ENCODE data around the gene DGKA.
"Not testable (repeated sequence)": the region's sequence is repeated elsewhere in the genome, so short reads cannot be mapped to it uniquely, and the experiment has no call there.

DGKA gene

GRCh38 chr12:55983232-55983842 is 52.4 kb downstream of the DGKA start:
- H3K4me3 ChIP-seq (ENCODE audit: low read depth, low read length) = no peak overlapping the region
- no peak for TF ChIP-seq CTCF (IDR thresholded peaks at IDR 0.05; ENCODE audit: low read depth, low read length)
- in situ Hi-C loops (cut with HindIII; ENCODE audit: low sequenced_read_pairs) = no loop called here
- DNase-seq (ENCODE audit: low read depth, low spot score) = no peak

DNA sequence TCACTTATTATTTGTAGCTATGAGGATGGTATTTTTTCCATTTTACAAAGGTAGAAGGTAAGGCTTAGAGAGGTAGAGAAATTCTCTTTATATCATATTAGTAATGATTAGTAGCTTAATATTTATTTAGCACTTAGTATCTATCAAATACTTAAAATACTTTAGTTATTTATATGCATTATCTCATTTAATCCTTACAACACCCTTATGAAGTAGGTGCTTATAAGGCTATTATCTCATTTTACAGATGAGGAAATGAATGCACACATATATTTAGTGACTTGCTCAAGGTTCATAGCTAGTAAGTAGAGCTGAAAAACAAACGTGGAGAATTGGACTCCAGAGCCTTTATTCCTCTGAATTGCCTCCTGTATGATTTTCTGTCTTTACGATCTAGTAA is 53.9 kb downstream of the DGKA start:
- TF ChIP-seq CTCF (IDR thresholded peaks at IDR 0.05; ENCODE audit: low read depth, low read length) = no peak
- no peak overlapping the region for H3K4me3 ChIP-seq (ENCODE audit: low read depth, low read length)
- DNase-seq (ENCODE audit: low read depth, low spot score) = no peak
- in situ Hi-C loops (cut with HindIII; ENCODE audit: low sequenced_read_pairs) = no loop called here

- TF ChIP-seq CTCF (IDR thresholded peaks at IDR 0.05; ENCODE audit: low read depth, low read length) = no peak
- in situ Hi-C loops (cut with HindIII; ENCODE audit: low sequenced_read_pairs) = no loop called here
- no peak for DNase-seq (ENCODE audit: low read depth, low spot score)
- H3K4me3 ChIP-seq (ENCODE audit: low read depth, low read length) = no peak overlapping the region
Observed at GRCh38 chr12:55985341-55985740, 54.4 kb downstream of the DGKA start.

DNA sequence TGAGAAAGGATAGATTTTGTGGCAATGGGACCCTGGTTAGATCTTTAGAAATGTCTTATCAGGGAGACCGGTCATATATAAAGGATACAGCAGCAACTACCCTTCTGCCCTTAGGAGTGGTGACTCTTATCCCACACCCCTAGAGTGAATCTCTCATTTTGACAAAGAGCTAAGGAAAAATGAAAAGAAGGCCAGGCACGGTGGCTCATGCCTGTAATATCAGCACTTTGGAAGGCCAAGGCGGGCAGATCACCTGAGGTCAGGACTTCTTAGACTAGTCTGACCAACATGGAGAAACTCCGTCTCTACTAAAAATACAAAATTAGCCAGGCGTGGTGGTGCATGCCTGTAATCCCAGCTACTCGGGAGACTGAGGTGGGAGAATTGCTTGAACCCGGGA is 55.0 kb downstream of the DGKA start:
- DNase-seq (ENCODE audit: low read depth, low spot score); H3K4me3 ChIP-seq (ENCODE audit: low read depth, low read length); in situ Hi-C loops (cut with HindIII; ENCODE audit: low sequenced_read_pairs): not testable (repeated sequence)

DNA sequence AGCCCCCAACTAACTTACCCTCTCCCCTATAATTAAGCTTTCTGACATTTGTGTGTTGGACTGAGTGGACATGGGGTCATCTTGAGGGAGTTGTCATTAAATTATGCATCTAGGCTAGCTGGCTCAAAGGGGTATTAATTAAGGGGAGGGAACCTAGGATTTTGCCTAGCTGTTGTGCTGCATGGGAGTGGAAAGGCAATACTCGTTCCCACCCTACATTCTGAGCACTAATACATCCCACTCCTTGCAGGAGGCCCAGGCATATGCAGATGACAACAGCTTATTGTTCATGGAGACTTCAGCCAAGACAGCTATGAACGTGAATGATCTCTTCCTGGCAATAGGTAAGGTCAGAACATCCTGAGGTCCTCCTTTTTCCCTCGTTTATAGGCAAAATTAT is 60.1 kb downstream of the DGKA start:
- TF ChIP-seq CTCF (IDR thresholded peaks at IDR 0.05; ENCODE audit: low read depth, low read length) = no peak
- H3K4me3 ChIP-seq (ENCODE audit: low read depth, low read length) = no peak overlapping the region
- in situ Hi-C loops (cut with HindIII; ENCODE audit: low sequenced_read_pairs) = no loop called here
- DNase-seq (ENCODE audit: low read depth, low spot score) = no peak

DNA sequence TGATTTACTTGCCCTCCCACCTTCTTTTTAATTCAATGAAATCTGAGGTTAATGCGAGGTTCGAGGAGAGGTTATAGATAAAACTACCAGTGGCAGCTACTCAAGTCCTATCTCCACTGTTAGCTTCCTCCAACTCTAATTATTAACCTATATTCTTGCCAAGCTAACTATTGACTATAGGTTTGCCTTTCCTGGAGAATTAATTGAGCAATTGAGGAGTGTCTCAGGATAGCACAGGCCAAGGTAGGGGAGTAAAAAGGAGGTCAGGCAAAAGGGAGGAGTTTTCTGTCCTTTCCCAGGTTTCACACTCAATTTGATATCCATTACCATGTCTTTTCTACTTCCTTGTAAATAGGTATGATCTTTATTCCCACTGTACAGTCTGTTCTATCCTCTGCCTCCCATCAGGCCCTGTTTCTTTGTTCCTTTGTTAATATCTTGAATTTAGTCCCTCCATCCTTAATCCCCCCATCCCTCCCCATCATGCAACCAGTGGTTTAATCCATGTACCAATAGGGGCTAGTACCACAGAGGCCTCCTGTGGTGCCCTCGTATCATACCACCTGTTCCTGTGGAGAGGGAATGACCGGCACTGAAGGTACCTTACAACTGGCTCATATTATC is 62.4 kb downstream of the DGKA start:
- no peak for DNase-seq (ENCODE audit: low read depth, low spot score)
- no peak overlapping the region for H3K4me3 ChIP-seq (ENCODE audit: low read depth, low read length)
- in situ Hi-C loops (cut with HindIII; ENCODE audit: low sequenced_read_pairs) = no loop called here
- TF ChIP-seq CTCF (IDR thresholded peaks at IDR 0.05; ENCODE audit: low read depth, low read length) = no peak

GRCh38 chr12:55995366-55995765 is 64.4 kb downstream of the DGKA start:
- H3K4me3 ChIP-seq (ENCODE audit: low read depth, low read length) = no peak overlapping the region
- in situ Hi-C loops (cut with HindIII; ENCODE audit: low sequenced_read_pairs) = no loop called here

More at GRCh38 chr12:55995366-55995765, 64.4 kb downstream of the DGKA start:
- no peak for DNase-seq (ENCODE audit: low read depth, low spot score)
- no peak for TF ChIP-seq CTCF (IDR thresholded peaks at IDR 0.05; ENCODE audit: low read depth, low read length)

Data from astrocyte of the spinal cord (primary cell).